ENCODE measurements around the gene INSR. TPM values are rescaled to one million over a fixed set of nuclear protein-coding genes. Genes with fewer than 3 reads are reported as not detected.
"Not testable (repeated sequence)": the region's sequence is repeated elsewhere in the genome, so short reads cannot be mapped to it uniquely, and the experiment has no call there.

INSR gene
- total RNA-seq, 1 experiment from 2014 or later, result 8.4 TPM

GRCh38 chr19:7152568-7152967 is 141.6 kb downstream of the INSR start:
- no peak for DNase-seq
- CTCF ChIA-PET, result interaction anchor here (0.9 kb wide), 1 partner anchor 11 kb away, joined by 3 read pairs; no protein-coding TSS in a partner anchor
- H3K4me3 Mint-ChIP-seq (ENCODE audit: low read depth, unreplicated experiment), result no peak overlapping the region
- intact Hi-C loops (cut with micrococcal nuclease; ENCODE audit: unreplicated experiment), result no loop called here
- H3K4me1 Mint-ChIP-seq (ENCODE audit: low read depth, unreplicated experiment), result no peaks in the 10 kb centered on the region
- no peak for TF ChIP-seq CTCF (IDR thresholded peaks at IDR 0.05; ENCODE audit: unreplicated experiment)
- no peak overlapping the region for H3K27ac Mint-ChIP-seq (ENCODE audit: unreplicated experiment)
- no TSS peak for BruUV-seq (replicated peaks)
- no peaks in the 10 kb centered on the region for H3K27me3 Mint-ChIP-seq (ENCODE audit: unreplicated experiment)
- H3K36me3 Mint-ChIP-seq (ENCODE audit: insufficient read depth, unreplicated experiment), result peaks cover 4% of the 10 kb centered on the region
- H3K9me3 Mint-ChIP-seq (ENCODE audit: low read depth, unreplicated experiment), result no peaks in the 10 kb centered on the region

GRCh38 chr19:7149956-7150705 is 144.1 kb downstream of the INSR start:
- TF ChIP-seq CTCF (IDR thresholded peaks at IDR 0.05; ENCODE audit: unreplicated experiment), result no peak
- no peak for DNase-seq
- intact Hi-C loops (cut with micrococcal nuclease; ENCODE audit: unreplicated experiment), result loop anchor here (5.0 kb wide), 1 partner anchor 192 kb away; no protein-coding TSS in a partner anchor
- BruUV-seq (replicated peaks), result no TSS peak
- H3K9me3 Mint-ChIP-seq (ENCODE audit: low read depth, unreplicated experiment), result no peaks in the 10 kb centered on the region
- no peak overlapping the region for H3K27ac Mint-ChIP-seq (ENCODE audit: unreplicated experiment)
- no peak overlapping the region for H3K4me3 Mint-ChIP-seq (ENCODE audit: low read depth, unreplicated experiment)
- H3K36me3 Mint-ChIP-seq (ENCODE audit: insufficient read depth, unreplicated experiment), result peaks cover 4% of the 10 kb centered on the region
- CTCF ChIA-PET, result interaction anchor here (0.6 kb wide), 1 partner anchor 16 kb away, joined by 3 read pairs; no protein-coding TSS in a partner anchor
- H3K4me1 Mint-ChIP-seq (ENCODE audit: low read depth, unreplicated experiment), result no peaks in the 10 kb centered on the region
- H3K27me3 Mint-ChIP-seq (ENCODE audit: unreplicated experiment), result no peaks in the 10 kb centered on the region

GRCh38 chr19:7147119-7147675 is 147.0 kb downstream of the INSR start:
- H3K9me3 Mint-ChIP-seq (ENCODE audit: low read depth, unreplicated experiment); H3K36me3 Mint-ChIP-seq (ENCODE audit: insufficient read depth, unreplicated experiment); CTCF ChIA-PET; H3K27ac Mint-ChIP-seq (ENCODE audit: unreplicated experiment); H3K4me1 Mint-ChIP-seq (ENCODE audit: low read depth, unreplicated experiment); H3K27me3 Mint-ChIP-seq (ENCODE audit: unreplicated experiment); H3K4me3 Mint-ChIP-seq (ENCODE audit: low read depth, unreplicated experiment); DNase-seq; BruUV-seq (replicated peaks): not testable (repeated sequence)
- intact Hi-C loops (cut with micrococcal nuclease; ENCODE audit: unreplicated experiment), result loop anchor here (5.0 kb wide), 1 partner anchor 195 kb away; no protein-coding TSS in a partner anchor

- H3K36me3 Mint-ChIP-seq (ENCODE audit: insufficient read depth, unreplicated experiment); H3K27me3 Mint-ChIP-seq (ENCODE audit: unreplicated experiment); DNase-seq; H3K4me1 Mint-ChIP-seq (ENCODE audit: low read depth, unreplicated experiment); CTCF ChIA-PET; H3K27ac Mint-ChIP-seq (ENCODE audit: unreplicated experiment); BruUV-seq (replicated peaks); H3K9me3 Mint-ChIP-seq (ENCODE audit: low read depth, unreplicated experiment); H3K4me3 Mint-ChIP-seq (ENCODE audit: low read depth, unreplicated experiment): not testable (repeated sequence)
- intact Hi-C loops (cut with micrococcal nuclease; ENCODE audit: unreplicated experiment), result loop anchor here (5.0 kb wide), 1 partner anchor 196 kb away; no protein-coding TSS in a partner anchor
These were observed 148.1 kb downstream of the INSR start for GRCh38 chr19:7146086-7146485.

- DNase-seq, result no peak
- H3K27ac Mint-ChIP-seq (ENCODE audit: unreplicated experiment), result no peak overlapping the region
- intact Hi-C loops (cut with micrococcal nuclease; ENCODE audit: unreplicated experiment), result loop anchor here (5.0 kb wide), 1 partner anchor 197 kb away; no protein-coding TSS in a partner anchor
- H3K36me3 Mint-ChIP-seq (ENCODE audit: insufficient read depth, unreplicated experiment), result no peaks in the 10 kb centered on the region
- no peaks in the 10 kb centered on the region for H3K9me3 Mint-ChIP-seq (ENCODE audit: low read depth, unreplicated experiment)
- H3K4me3 Mint-ChIP-seq (ENCODE audit: low read depth, unreplicated experiment), result no peak overlapping the region
- no peaks in the 10 kb centered on the region for H3K27me3 Mint-ChIP-seq (ENCODE audit: unreplicated experiment)
- CTCF ChIA-PET, result no interaction called here
- TF ChIP-seq CTCF (IDR thresholded peaks at IDR 0.05; ENCODE audit: unreplicated experiment), result no peak
- no peaks in the 10 kb centered on the region for H3K4me1 Mint-ChIP-seq (ENCODE audit: low read depth, unreplicated experiment)
- no TSS peak for BruUV-seq (replicated peaks)
These were observed 148.7 kb downstream of the INSR start for GRCh38 chr19:7145494-7145893.
